HG03520 (cell line): Measurements from ENCODE around the gene WDR26.
"Not testable (repeated sequence)": the region's sequence is repeated elsewhere in the genome, so short reads cannot be mapped to it uniquely, and the experiment has no call there.

Source experiments
- ATAC-seq: cut with Tn5 transposase; IDR thresholded peaks from one replicate; pipeline ENCODE4 v1.9.1; 2021; ENCODE audit warnings: mild to moderate bottlenecking, moderate library complexity; ENCODE audit not compliant: unreplicated experiment

Gene WDR26

DNA sequence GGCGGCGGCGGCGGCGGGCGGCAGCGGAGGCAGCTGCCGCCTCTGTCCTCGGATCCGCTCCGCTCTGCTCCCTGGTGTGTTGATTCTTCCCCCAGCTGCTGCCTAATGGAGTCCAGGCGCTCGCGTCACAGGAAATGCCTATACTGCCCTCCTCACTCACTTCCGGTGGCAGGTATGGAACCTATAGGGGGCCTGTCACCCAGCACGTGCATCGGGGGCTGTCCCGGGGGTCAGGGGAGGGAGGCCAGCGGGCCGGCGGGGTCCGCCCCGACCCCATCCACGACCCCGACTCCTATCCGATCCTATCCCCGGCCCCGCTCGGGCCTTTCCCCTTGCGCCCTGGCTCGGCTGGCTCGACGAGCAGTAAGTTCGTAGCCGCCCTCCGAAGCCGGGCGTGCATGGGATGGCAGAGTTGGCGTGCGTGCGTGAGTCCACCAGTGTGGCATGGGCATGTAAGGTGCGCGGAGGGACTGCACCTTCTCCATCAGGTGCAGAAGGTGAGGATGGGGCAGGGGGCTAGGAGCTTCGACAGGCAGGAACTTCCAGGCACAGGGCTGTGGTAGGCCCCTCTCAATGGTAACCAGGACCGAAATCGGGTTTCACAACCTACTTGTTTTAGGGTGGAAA, at the start of gene WDR26:
Gene WDR26 (minus strand): TSS at position 107 of the 627 bp plus-strand sequence.
- ATAC-seq, result peak; percentile 86

DNA sequence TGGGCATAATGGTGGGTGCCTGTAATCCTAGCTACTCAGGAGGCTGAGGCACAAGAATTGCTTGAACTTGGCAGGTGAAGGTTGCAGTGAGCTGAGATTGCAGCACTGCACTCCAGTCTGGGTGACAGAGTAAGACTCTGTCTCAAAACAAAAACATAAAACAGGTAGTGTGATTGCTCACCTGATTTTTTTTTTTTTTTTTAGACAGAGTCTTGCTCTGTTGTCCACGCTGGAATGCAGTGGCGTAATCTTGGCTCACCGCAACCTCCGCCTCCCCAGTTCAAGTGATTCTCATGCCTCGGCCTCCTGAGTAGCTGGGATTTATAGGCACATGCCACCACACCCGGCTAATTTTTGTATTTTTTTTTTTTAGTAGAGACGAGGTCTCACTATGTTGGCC, 48.6 kb upstream of the WDR26 start:
- not testable (repeated sequence) for ATAC-seq

DNA sequence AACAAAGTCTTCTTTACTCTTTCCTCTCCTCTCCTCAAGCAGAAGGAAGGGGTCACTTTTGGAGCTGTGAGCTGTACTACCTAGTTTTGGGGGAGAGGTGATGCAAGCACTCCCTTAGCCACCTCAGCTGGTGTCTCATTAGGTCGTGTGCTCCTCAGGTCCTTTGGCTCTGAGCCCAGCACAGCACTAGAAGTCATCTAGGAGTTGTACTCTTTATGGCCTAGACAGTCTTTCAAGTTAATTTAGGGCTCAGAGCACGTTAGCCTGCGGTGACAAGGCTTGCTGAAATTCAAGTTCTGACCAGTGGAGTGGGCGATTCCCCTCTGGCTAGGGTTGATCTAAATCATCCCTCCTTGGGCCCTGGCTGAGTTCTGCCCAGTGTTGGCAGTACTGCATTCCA, 48.0 kb upstream of the WDR26 start:
- ATAC-seq, result no peak

DNA sequence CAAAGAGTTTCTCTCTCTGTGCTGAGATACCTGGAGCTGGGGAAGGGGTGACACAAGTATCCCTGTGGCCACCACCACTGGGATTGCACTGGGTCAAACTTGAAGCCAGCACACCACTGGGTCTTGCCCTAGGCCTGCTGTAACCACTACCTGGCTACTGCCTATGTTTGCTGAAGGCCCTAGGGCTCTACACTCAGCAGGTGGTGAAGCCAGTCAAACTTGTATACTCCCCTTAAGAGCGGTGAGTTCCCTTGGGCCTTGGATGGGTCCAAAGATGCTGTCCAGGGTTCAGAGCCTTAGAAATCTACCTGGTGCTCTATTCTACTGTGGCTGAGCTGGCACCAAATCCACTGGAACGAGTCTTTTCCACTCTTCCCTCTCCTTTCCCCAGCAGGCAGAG, 47.0 kb upstream of the WDR26 start:
- ATAC-seq, result no peak

DNA sequence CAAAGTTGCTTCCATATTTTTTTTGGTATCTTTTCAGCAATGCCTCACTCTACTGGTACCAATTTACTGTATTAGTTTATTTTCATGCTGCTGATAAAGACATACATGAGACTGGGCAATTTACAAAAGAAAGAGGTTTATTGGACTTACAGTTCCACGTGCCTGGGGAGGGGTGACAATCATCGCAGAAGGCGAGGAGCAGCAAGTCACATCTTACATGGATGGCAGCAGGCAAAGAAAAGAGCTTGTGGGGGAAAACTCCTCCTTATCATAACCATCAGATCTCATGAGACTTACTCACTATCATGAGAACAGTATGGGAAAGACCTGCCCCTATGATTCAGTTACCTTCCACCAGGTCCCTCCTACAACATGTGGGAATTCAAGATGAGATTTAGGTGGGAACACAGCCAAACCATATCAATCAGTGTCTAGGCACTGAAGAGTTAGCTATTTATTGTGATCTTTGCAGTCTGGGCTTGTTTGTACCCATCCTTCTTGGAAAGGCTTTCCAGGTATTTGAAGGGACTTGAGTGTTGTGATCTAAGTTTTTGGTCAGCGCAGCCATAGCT, 46.4 kb upstream of the WDR26 start:
- ATAC-seq, result not testable (repeated sequence)

DNA sequence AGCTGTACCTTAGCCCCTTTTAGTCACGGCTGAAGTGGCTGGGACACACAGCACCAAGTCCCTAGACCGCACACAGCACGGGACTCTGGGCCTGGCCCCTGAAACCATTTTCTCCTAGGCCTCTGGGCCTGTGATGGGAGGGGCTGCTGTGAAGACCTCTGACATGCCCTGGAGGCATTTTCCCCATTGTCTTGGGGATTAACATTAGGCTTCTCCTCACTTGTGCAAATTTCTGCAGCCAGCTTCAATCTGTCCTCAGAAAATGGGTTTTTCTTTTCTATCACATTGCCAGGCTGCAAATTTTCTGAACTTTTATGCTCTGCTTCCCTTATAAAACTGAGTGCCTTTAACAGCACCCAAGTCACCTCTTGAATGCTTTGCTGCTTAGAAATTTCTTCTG, 45.6 kb upstream of the WDR26 start:
- not testable (repeated sequence) for ATAC-seq

DNA sequence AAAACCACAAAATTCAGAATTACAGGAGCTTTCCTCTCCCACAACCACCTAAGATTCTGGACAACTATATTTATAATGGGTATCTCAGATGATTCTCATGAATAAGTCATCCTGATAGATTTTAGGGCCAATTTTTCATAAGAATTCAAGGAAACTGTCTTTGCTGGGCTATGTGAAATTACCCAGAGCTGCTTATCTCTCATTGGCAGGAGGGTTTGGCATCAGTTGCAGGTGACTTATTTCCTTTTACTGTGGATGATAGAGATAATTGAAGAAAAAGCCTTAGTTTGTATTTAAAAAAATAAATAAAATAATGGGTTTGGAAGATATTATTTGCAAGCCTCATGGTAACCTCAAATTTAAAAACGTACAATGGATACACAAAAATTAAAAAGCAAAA, 38.2 kb upstream of the WDR26 start:
- no peak for ATAC-seq

DNA sequence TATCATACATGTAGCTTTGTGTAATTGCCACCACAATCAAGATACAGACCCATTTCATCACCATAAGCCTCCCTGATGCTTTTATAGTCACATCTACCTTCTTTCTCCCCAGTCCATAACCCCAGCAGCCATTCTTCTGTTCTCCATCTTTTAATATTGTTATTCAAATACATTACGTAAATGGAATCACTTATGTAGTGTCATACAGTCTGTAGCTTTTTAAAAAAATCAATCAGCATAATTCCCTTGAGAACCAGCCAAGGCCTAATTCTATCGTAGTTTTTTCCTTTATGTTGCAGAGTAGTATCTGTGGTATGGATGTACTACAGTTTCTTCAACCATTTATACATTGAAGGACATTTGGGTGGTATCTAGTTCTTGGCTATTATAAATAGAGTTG, 31.6 kb upstream of the WDR26 start:
- no peak for ATAC-seq

DNA sequence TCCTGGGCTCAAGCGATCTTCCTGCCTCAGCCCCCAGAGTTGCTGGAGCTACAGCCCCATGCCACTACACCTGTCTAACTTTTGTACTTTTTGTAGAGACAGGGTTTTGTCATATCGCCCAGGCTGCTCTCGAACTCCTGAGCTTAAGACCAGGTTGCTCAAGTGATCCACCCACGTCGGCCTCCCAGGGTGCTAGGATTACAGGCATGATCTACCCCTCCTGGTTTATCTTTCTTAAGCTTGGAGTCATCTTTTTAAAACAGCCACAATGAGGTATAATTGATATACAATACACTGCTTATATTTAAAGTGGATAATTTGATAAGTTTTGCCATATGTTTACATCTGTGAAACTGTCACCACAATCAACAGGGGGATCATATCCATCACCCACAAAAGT, 25.4 kb upstream of the WDR26 start:
- ATAC-seq, result no peak

DNA sequence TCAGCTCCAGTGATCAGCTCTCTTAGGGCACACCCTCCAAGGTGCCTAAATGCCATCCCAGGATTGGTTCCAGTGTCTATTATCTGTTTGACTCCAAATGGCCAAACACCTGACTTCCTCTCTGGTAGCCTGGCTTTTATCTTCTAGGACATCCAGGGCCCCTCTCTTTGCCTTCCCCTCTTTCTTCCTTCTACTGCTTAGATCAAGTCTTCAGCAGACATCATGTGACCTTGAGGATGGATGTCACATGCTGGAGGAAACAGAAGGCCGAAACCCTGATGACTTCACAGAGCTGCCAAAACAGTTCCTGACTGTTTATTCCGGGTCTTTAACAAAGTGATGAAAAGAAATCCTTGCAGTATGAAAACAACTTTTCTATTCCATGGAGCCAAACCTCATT, 24.4 kb upstream of the WDR26 start:
- no peak for ATAC-seq

DNA sequence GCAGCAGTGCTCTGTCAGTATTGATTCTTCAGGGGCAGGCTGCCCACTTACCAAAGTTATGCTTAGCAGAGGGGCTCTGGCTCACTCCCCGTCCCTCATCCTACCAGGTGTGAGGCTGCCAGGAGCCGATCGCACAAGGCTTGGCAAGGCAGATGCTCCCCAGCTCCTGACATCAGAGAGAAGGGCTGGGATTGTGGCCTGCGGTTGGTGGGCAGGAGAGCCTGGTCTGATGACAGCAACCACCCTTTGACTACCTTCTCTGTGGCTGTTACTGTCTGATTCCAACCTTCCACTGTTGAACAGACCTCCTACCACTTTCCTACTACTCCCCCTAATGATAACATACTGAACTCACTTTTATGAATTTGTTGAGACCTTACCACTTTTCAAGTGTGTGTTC, 23.7 kb upstream of the WDR26 start:
- ATAC-seq, result no peak

DNA sequence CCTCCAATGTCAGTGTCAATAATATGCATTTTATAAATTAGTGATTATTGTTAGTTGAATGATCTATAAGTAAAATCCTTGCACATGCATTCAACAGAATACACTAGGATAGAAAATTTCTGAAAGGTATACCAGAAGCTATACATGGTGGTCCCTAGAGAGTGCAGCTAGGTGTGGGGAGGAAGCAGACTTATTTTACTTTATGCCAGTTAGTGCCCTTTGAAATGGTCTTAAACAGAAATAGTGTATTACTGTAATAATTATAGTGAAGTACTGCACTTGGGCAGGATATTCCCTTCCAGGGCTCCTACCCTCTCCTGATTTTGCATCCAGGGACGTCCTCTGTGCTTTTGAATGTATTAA, 23.2 kb upstream of the WDR26 start:
- no peak for ATAC-seq

DNA sequence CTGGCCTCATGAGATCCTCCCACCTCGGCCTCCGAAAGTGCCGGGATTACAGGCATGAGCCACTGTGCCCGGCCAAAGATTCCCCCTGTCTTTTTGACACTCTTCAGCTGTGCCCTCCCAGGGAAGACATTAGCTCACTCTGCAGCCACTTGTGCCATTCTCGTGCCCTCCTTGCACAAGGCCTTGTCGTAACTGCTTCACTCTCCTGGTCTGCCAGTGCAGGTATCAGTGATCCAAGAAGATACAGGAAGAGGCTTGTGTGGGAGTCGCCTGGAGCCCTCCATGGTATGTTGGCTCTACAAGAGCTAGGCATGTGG, 22.0 kb upstream of the WDR26 start:
- ATAC-seq, result no peak

DNA sequence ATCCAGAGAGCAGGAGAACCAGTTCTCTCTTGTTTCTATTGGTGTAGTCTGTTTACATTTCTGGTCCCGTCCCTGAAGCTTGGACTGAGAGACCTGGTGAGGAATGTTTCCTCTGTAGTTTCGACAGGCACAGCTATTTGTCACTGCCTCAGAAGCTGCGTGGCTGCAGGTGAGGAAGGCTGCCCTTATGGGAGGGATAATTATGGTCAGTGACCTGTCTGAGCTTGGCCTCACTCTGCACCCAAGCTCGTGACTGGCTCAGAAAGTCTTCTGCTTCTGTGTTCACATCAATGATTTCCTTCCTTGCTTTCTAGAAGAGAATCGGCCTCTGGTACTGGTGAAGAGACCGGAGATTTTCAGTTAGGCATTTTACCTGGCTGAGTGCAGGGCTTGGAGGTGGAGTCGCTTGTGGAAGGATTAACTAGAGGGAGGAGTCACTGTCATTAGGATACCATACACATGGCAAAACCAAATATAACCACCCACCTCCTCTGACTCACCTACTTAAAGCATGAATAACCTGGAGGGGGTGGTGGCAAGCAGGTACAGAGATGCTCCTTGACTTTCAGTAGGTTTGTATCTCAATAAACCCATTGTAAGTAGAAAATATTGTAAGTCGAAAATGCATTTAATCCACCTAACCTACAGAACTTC, 19.9 kb upstream of the WDR26 start:
- no peak for ATAC-seq

DNA sequence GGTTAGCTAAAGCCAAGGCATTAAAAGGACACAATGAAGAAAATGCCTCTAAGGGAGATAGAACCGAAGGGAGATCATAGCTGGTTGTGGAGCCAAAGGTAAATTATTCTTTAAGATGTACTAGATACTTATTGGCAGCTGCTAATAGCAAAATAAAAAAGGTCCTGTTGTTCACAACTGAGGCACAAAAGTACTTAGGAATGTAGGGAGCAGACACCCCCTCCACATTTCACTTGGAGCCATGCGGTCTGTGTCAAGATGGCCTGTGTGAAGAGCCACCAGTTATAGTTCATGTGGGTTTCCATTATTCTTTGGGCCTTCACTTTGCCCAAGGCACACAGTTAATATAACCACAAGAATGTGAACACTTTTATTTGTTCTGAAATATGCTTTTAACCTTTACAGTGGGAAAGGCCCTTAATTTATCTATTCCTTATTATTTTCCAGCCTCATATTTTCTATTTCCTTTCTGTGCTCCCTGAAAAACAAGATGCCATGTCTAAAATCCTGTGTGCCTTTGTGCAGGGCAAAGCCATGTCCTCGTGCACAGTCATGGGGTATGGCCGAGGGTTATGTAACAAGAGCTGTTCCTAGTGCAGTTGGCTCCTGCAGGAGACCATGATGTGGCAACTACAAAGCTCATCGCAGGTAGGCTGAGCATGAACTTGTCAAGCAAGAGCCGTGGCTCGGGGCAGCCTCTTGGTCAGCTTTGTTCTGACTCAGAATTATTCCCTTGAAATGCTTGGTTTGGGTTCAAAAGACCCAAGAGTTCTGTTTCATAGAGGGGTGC, 16.2 kb upstream of the WDR26 start:
- no peak for ATAC-seq

DNA sequence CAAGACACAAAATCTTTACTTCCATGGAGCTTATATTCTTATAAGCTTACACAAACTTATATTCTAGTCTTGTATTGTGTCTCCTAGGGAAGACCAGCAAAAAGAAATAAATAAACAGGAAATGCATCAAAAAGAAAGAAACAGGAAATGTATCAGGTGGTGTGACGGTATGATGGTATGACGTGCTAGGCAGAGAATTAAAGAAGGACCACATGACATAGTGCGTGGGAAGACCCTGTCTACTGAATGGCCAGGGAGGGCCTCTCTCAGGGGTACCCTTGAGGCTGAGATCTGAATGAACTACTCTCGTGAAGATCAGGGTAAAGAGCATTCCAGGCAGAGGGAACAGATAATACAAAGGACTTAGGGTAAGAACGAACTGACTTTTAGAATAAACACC, 15.6 kb upstream of the WDR26 start:
- ATAC-seq, result no peak

DNA sequence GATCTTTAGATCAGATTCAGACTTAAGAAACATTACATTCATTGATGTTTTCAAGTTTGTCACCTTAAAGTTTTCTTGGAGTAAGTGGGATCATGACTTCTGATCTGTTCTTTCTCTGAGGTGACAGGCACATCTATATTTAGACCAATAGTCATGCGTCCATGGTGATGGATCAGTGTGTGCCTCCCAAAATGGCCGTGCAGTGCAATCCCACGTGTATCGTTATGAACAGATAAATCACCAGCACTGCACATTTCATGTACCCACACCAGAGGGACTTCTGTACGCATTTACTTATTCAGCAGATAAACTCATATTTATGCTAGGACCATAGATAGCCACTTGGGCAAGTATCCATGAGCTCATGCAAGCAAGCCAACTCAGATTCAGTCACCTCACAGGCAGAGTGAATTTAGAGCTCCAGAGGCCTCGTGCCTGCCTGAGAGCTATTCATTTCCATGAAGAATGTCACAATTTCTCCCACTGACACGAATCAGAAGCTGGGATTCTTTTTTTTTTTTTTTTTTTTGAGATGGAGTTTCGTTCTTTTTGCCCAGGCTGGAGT, 13.9 kb upstream of the WDR26 start:
- no peak for ATAC-seq

DNA sequence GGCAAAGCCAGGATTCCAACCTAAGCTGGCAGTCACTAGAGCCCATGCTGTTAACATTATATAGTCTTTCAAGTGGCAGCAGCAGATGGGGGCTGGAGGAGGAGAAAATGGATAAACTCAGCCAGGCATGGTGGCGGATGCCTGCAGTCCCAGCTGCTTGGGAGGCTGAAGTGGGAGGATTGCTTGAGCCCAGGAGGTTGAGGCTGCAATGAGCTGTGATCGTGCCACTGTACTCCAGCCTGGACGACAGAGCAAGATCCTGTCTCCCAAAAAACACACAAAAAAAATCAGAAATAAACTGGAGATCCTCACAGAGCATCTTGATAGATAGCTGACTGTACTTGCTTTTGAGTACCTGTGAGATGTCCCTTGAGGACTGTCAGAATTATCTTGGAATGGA, 13.4 kb upstream of the WDR26 start:
- ATAC-seq, result no peak

DNA sequence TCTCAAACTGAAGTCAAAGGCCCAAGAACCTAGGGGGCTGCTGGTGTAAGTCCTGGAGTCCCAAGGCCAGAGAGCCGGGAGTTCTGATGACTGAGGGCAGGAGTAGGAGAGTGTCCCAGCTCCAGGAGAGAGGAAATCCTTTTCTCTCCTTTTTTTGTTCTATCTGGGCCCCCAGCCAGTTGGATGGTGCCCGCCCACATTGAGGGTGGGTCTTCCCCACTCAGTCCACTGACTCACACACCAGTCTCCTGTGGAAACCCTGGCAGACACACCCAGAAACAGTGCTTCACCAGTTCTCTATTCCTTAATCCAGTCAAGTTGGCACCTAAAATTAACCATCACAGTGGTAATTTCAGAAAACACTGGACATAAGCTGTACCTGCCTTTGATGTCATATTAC, 12.7 kb upstream of the WDR26 start:
- ATAC-seq, result no peak

DNA sequence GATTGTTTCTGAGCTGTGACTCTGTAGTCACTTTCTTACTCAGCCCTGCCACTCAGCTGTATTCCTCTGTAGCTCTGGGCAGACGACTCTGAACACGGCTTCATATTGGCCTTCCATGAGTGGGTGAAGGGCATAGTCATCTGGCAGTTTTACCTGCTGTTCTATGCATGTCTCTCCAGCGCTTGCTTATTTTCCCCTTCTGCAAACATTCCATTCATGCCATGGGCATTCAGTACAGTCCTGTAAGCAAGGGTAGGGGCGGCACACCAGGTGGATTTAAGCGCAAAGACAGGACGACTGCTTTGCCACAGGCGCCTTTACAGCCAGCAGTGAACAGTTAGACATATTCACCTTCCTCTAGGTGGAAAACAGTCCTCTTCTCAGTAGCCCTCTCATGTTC, 4.4 kb upstream of the WDR26 start:
- ATAC-seq, result no peak

DNA sequence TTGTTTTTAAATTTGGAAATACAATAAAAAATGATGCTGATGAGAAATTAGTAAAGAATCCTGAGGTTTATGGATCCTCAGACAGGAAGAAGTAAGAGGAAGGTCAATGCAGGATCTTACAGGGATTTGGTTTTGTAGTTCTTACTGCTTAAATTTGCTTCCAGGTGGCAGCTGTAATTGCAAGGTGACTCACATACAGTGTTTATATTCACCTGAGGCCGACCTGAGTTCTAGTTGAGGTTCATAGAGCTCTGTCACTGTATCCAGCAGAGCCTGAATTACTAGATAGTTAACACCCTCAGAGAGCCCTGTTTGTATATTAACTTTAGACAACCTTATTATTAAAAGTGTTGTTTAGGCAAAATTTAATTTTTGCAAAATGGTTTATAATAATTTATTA, 1.4 kb upstream of the WDR26 start:
- no peak for ATAC-seq

DNA sequence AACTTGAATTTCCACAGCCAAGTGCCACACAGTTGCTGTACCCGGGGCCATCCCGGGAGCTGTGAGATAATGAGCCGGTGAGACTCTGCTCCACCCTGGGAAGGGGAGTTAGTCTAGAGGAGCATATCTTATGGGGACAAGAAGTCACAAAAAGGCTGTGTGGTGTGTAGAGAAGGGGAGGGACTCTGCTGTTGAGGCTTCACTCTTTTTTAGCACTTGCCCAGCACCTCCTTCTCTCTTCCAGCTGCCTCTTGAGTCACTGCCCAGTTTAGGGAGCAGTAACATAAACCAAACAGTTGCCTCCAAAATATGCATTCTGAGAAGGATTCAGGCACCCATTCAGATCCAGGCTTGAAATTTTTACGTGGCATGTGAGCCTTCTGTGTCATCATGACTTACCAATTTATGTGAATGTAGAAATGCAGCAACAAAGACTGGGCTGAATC, 744 bp upstream of the WDR26 start:
- ATAC-seq, result peak; percentile 16
